ENCODE measurements around the gene FBLN7.

Gene FBLN7

GRCh38 chr2:112140899-112141625 lies 2.9 kb downstream of the FBLN7 start:
- DNase-seq = no peak

GRCh38 chr2:112141626-112142007 lies 3.4 kb downstream of the FBLN7 start:
- no peak for DNase-seq

- no peak for DNase-seq
These were observed 4.4 kb downstream of the FBLN7 start for GRCh38 chr2:112142525-112143078.

- no peak for DNase-seq
These were observed 5.0 kb downstream of the FBLN7 start for GRCh38 chr2:112143150-112143549.

- no peak for DNase-seq
These were observed 6.8 kb downstream of the FBLN7 start for GRCh38 chr2:112144966-112145365.

- no peak for DNase-seq
These were observed 9.4 kb downstream of the FBLN7 start for GRCh38 chr2:112147382-112148168.

- no peak for DNase-seq
These were observed 10.3 kb downstream of the FBLN7 start for GRCh38 chr2:112148477-112148876.

GRCh38 chr2:112149194-112149593 lies 11.0 kb downstream of the FBLN7 start:
- DNase-seq = no peak

GRCh38 chr2:112149866-112150435 lies 11.8 kb downstream of the FBLN7 start:
- DNase-seq = no peak

- DNase-seq = no peak
These were observed 12.3 kb downstream of the FBLN7 start for GRCh38 chr2:112150447-112150846.

- no peak for DNase-seq
These were observed 12.7 kb downstream of the FBLN7 start for GRCh38 chr2:112150851-112151250.

- DNase-seq = no peak
These were observed 13.1 kb downstream of the FBLN7 start for GRCh38 chr2:112151271-112151670.

- no peak for DNase-seq
These were observed 13.7 kb downstream of the FBLN7 start for GRCh38 chr2:112151701-112152440.

- no peak for DNase-seq
These were observed 14.4 kb downstream of the FBLN7 start for GRCh38 chr2:112152476-112153178.

- DNase-seq = no peak
These were observed 14.9 kb downstream of the FBLN7 start for GRCh38 chr2:112153179-112153490.

- DNase-seq = no peak
These were observed 15.3 kb downstream of the FBLN7 start for GRCh38 chr2:112153501-112153900.

- peak; percentile 54 for DNase-seq
These were observed 16.3 kb downstream of the FBLN7 start for GRCh38 chr2:112154246-112155117.

- peak; percentile 46 for DNase-seq
These were observed 17.4 kb downstream of the FBLN7 start for GRCh38 chr2:112155331-112156151.

GRCh38 chr2:112156152-112156986 lies 18.2 kb downstream of the FBLN7 start:
- DNase-seq = peak; percentile 60

GRCh38 chr2:112157472-112157871 lies 19.3 kb downstream of the FBLN7 start:
- no peak for DNase-seq
